ENCODE data around the gene LTC4S. TPM values are rescaled to one million over a fixed set of nuclear protein-coding genes. Genes with fewer than 3 reads are reported as not detected.
A peak's percentile ranks its signal among the peaks of the same experiment; 100 is the strongest.

Gene LTC4S
- total RNA-seq, 2 experiments from 2014 or later: 0.44 to 4.5 TPM

DNA sequence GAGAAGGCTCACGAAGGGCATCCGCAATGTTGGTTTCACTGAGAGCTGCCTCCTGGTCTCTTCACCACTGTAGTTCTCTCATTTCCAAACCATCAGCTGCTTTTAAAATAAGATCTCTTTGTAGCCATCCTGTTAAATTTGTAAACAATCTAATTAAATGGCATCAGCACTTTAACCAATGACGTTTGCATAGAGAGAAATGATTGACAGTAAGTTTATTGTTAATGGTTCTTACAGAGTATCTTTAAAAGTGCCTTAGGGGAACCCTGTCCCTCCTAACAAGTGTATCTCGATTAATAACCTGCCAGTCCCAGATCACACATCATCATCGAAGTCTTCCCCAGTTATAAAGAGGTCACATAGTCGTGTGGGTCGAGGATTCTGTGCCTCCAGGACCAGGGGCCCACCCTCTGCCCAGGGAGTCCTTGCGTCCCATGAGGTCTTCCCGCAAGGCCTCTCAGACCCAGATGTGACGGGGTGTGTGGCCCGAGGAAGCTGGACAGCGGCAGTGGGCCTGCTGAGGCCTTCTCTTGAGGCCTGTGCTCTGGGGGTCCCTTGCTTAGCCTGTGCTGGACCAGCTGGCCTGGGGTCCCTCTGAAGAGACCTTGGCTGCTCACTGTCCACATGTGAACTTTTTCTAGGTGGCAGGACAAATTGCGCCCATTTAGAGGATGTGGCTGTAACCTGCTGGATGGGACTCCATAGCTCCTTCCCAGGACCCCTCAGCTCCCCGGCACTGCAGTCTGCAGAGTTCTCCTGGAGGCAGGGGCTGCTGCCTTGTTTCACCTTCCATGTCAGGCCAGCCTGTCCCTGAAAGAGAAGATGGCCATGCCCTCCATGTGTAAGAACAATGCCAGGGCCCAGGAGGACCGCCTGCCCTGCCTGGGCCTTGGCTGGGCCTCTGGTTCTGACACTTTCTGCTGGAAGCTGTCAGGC, 43.6 kb downstream of the LTC4S start:
- TSS peak; percentile 34 for BruUV-seq (replicated peaks)
- POLR2A ChIA-PET: interaction anchor here (0.5 kb wide), 1 partner anchor 26 kb away, joined by 3 read pairs; no protein-coding TSS in a partner anchor
- no peak for TF ChIP-seq EZH2phosphoT487 (IDR thresholded peaks at IDR 0.05; ENCODE audit: borderline replicate concordance, low read depth, low read length)
- TF ChIP-seq, protein P1, sequence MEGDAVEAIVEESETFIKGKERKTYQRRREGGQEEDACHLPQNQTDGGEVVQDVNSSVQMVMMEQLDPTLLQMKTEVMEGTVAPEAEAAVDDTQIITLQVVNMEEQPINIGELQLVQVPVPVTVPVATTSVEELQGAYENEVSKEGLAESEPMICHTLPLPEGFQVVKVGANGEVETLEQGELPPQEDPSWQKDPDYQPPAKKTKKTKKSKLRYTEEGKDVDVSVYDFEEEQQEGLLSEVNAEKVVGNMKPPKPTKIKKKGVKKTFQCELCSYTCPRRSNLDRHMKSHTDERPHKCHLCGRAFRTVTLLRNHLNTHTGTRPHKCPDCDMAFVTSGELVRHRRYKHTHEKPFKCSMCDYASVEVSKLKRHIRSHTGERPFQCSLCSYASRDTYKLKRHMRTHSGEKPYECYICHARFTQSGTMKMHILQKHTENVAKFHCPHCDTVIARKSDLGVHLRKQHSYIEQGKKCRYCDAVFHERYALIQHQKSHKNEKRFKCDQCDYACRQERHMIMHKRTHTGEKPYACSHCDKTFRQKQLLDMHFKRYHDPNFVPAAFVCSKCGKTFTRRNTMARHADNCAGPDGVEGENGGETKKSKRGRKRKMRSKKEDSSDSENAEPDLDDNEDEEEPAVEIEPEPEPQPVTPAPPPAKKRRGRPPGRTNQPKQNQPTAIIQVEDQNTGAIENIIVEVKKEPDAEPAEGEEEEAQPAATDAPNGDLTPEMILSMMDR (conservative IDR thresholded peaks at IDR 0.05; ENCODE audit: low read length): no peak

DNA sequence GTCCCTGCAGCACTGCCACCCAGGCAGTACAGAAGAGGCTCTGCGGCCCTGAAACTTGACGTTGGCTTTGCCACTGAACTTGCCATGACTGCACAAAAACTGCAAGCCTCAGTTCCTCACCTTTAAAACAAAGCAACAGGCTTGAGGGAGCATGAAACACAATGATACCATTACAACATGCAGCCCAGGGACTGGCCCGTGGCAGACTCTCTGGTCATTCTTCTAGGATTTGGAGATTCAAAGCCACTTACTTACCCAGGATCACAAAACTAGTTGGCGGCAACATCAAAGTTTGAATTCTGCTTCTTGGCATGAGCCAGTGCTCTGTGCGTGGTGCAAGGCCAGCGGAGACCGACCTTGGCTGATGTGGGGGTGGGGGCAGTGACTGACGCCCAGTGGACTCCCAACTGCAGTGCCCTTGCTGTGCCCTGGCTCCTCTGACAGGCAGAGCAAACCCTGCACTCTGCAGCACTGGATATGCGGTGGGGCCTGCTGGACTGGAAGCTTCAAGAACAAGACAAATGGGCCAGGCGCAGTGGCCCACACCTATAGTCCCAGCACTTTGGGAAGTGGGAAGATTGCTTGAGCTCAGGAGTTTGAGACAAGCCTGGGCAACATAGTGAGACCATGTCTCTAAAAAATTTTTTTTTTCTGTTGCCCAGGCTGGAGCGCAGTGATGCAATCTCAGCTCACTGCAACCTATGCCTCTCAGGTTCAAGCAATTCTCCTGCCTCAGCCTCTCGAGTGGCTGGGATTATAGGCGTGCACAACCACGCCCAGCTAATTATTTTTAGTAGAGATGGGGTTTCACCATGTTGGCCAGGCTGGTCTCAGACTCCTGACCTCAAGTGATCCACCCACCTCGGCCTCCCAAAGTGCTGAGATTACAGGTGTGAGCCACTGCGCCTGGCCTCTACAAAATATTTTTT, 45.8 kb downstream of the LTC4S start:
- ChIA-PET POLR2A (interaction anchor here (0.7 kb wide), 1 partner anchor 14 kb away, joined by 7 read pairs; no protein-coding TSS in a partner anchor), CTCF (ENCODE audit: unreplicated experiment) (no interaction called here)
- H3K4me3 ChIP-seq (ENCODE audit: low read depth, low read length, poor library complexity, severe bottlenecking): no peak overlapping the region
- no peaks in the 10 kb centered on the region for H3K79me2 ChIP-seq (ENCODE audit: insufficient read depth, low read depth, low read length)
- TF ChIP-seq, protein P1 (conservative IDR thresholded peaks at IDR 0.05; ENCODE audit: low read length): no peak
- TF ChIP-seq EZH2phosphoT487 (IDR thresholded peaks at IDR 0.05; ENCODE audit: borderline replicate concordance, low read depth, low read length): no peak
- DNase-seq (ENCODE audit: low spot score): no peak
- H2AFZ ChIP-seq (ENCODE audit: low read length): no peak overlapping the region
- peaks cover 2% of the 10 kb centered on the region; the same call in 1 of the 2 replicates for H3K9me3 ChIP-seq (ENCODE audit: low read length)
- BruUV-seq (replicated peaks): no TSS peak
- no peak overlapping the region for H3K27ac ChIP-seq (ENCODE audit: low read depth, low read length, poor library complexity, severe bottlenecking)
- intact Hi-C loops (cut with micrococcal nuclease; ENCODE audit: unreplicated experiment): no loop called here
- H3K4me1 ChIP-seq (ENCODE audit: insufficient read depth, low read length, poor library complexity, severe bottlenecking): no peaks in the 10 kb centered on the region
- no peak overlapping the region for H3K4me2 ChIP-seq (ENCODE audit: low read length)
- H3K9me2 ChIP-seq (ENCODE audit: insufficient read depth, low read length): no peaks in the 10 kb centered on the region
- peaks cover 83% of the 10 kb centered on the region for H3K36me3 ChIP-seq (ENCODE audit: insufficient read depth, low read length)
- no peaks in the 10 kb centered on the region for H4K20me1 ChIP-seq (ENCODE audit: insufficient read depth, low read length)

More for the DNA sequence above, 43.6 kb downstream of the LTC4S start:
- peaks cover 82% of the 10 kb centered on the region for H3K36me3 ChIP-seq (ENCODE audit: insufficient read depth, low read length)
- no peak overlapping the region for H3K4me2 ChIP-seq (ENCODE audit: low read length)
- intact Hi-C loops (cut with micrococcal nuclease; ENCODE audit: unreplicated experiment): no loop called here
- H3K4me3 ChIP-seq (ENCODE audit: low read depth, low read length, poor library complexity, severe bottlenecking): no peak overlapping the region
- no peak overlapping the region for H3K27ac ChIP-seq (ENCODE audit: low read depth, low read length, poor library complexity, severe bottlenecking)
- CTCF ChIA-PET (ENCODE audit: unreplicated experiment): no interaction called here
- H3K4me1 ChIP-seq (ENCODE audit: insufficient read depth, low read length, poor library complexity, severe bottlenecking): no peaks in the 10 kb centered on the region
- no peaks in the 10 kb centered on the region for H4K20me1 ChIP-seq (ENCODE audit: insufficient read depth, low read length)
- no peaks in the 10 kb centered on the region for H3K9me2 ChIP-seq (ENCODE audit: insufficient read depth, low read length)
- DNase-seq (ENCODE audit: low spot score): no peak
- H3K79me2 ChIP-seq (ENCODE audit: insufficient read depth, low read depth, low read length): no peaks in the 10 kb centered on the region
- H3K9me3 ChIP-seq (ENCODE audit: low read length): no peaks in the 10 kb centered on the region
- H2AFZ ChIP-seq (ENCODE audit: low read length): no peak overlapping the region
